Measurements from ENCODE around the gene RABEP1.

The RABEP1 gene

DNA sequence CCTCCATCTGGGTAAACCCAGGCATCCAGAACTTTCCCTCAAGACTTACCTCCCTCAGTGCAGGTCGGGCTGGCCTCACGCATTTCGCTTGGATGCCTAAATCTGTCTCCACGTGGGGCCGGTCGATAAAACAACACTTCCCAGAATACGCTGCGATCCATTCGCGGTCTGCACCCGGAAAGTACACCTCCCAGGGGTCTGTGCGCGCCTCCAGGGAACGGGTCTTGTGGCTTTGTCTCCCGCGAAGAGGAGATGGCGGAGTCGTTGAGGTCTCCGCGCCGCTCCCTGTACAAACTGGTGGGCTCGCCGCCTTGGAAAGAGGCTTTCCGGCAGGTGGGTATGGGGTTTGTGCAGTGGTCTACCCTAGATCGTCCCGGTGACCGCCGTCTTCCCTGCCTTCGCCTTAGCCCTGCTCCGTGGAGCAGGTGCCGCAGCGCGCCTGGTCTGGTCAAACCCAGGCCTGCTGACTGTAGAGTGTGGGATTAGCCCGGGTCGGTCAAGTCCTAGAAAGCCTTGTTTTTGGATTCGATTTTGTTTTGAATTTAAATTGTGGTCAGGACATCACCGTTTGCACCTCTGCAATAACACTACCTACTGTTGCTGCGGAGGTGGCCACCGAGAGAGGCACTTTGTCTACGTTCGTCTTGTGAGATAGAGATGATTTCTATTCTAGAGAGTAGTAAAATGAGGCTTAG lies 138.0 kb downstream of the RABEP1 start, which contains the start of gene RPAIN:
TSS of gene RPAIN (plus strand) at position 224 of the 695 bp plus-strand sequence. CDS start at position 253, 29 bp downstream.
- Histone ChIP-seq H3K79me2 (ENCODE audit: control insufficient read depth, insufficient read depth, low read length) (peaks cover 44% of the 10 kb centered on the region), H2BK120ac (ENCODE audit: low read depth, low read length) (no peak within 1 kb of the TSS), H3K56ac (ENCODE audit: low read length) (peak within 1 kb of the TSS; percentile 99), H3K27me3 (ENCODE audit: insufficient read depth, low read length, poor library complexity) (no peaks in the 10 kb centered on the region), H3K4me3 (ENCODE audit: low read length) (peak within 1 kb of the TSS; percentile 96), H3K27ac (ENCODE audit: low read depth, low read length) (peak within 1 kb of the TSS; percentile 45), H3K4me2 (ENCODE audit: low read length) (peak within 1 kb of the TSS; percentile 97), H3K9ac (ENCODE audit: low read length) (peak within 1 kb of the TSS; percentile 95), H3K4ac (ENCODE audit: low read depth, low read length) (peak within 1 kb of the TSS; percentile 78), H3K79me1 (ENCODE audit: low read length) (peaks cover 6% of the 10 kb centered on the region), H2BK15ac (replicated peaks; ENCODE audit: low read depth) (no peak within 1 kb of the TSS), H3K36me3 (ENCODE audit: control insufficient read depth, insufficient read depth, low read length) (peaks cover 2% of the 10 kb centered on the region), H2AK5ac (ENCODE audit: low read length) (no peak within 1 kb of the TSS), H3K23ac (ENCODE audit: low read length) (peak within 1 kb of the TSS; percentile 91), H4K5ac (ENCODE audit: low read length) (no peak within 1 kb of the TSS), H3K18ac (ENCODE audit: low read length) (no peak within 1 kb of the TSS), H2BK5ac (ENCODE audit: low read length) (peak within 1 kb of the TSS; percentile 69), H4K8ac (ENCODE audit: low read depth, low read length) (no peak within 1 kb of the TSS), H3K4me1 (ENCODE audit: control insufficient read depth, low read depth, low read length) (no peaks in the 10 kb centered on the region)
- DNase-seq, result peak; percentile 95
- no CpG with 5 or more reads among the region's 41 CpGs for WGBS (ENCODE audit: extremely low coverage, insufficient coverage, low lambda C conversion rate)

DNA sequence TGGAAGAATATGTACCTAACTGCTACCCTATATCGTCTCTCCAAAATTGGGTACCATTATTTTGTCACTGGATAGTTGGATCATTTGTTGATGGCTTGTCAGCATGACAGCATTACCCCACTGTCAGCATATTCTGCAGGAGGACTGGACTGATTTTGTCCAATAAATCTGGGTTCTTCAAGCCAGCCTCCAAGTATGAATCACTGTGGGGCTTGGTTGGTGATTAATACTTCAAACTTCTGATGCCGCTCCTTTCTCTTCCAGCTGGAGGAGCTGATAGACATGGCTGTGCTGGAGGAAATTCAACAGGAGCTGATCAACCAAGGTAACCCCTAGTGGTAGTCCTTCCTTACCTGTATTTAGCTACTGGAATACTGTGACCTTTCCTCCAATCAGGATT lies 140.4 kb downstream of the RABEP1 start:
- Histone ChIP-seq H2BK120ac (ENCODE audit: low read depth, low read length) (no peak overlapping the region), H3K27ac (ENCODE audit: low read depth, low read length) (no peak overlapping the region), H3K4me3 (ENCODE audit: low read length) (no peak overlapping the region), H2BK15ac (replicated peaks; ENCODE audit: low read depth) (no peak overlapping the region), H2BK5ac (ENCODE audit: low read length) (no peak overlapping the region), H3K79me2 (ENCODE audit: control insufficient read depth, insufficient read depth, low read length) (peaks cover 31% of the 10 kb centered on the region), H4K8ac (ENCODE audit: low read depth, low read length) (no peak overlapping the region), H3K18ac (ENCODE audit: low read length) (no peak overlapping the region), H3K23ac (ENCODE audit: low read length) (no peak overlapping the region), H3K4ac (ENCODE audit: low read depth, low read length) (no peak overlapping the region), H3K9ac (ENCODE audit: low read length) (no peak overlapping the region), H4K5ac (ENCODE audit: low read length) (no peak overlapping the region), H3K4me1 (ENCODE audit: control insufficient read depth, low read depth, low read length) (no peaks in the 10 kb centered on the region), H3K4me2 (ENCODE audit: low read length) (no peak overlapping the region), H3K36me3 (ENCODE audit: control insufficient read depth, insufficient read depth, low read length) (no peaks in the 10 kb centered on the region), H3K27me3 (ENCODE audit: insufficient read depth, low read length, poor library complexity) (no peaks in the 10 kb centered on the region), H3K56ac (ENCODE audit: low read length) (no peak overlapping the region), H2AK5ac (ENCODE audit: low read length) (no peak overlapping the region), H3K79me1 (ENCODE audit: low read length) (peaks cover 4% of the 10 kb centered on the region)
- WGBS (ENCODE audit: extremely low coverage, insufficient coverage, low lambda C conversion rate), result no CpG with 5 or more reads among the region's 2 CpGs
- DNase-seq, result no peak

DNA sequence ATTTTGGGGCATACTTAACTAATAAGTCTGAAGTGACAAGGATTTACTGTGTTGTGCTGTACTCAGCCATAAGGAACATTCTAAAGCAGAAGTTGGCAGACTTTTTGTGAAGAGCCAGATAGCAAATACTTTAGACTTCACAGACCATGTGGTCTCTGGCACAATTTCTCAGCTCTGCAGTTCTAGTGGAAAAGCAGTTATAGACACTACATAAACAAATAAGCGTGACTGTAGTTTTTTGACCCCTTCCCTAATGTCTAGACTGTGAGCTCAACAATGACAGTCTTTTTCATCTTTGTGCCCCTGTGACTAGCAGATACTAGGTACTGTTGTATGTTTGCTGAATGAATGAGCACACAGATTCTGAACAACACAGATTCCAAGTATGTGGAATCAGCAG lies 142.8 kb downstream of the RABEP1 start:
- no peaks in the 10 kb centered on the region for H3K4me1 ChIP-seq (ENCODE audit: control insufficient read depth, low read depth, low read length)
- H3K18ac ChIP-seq (ENCODE audit: low read length), result no peak overlapping the region
- H2AK5ac ChIP-seq (ENCODE audit: low read length), result no peak overlapping the region
- no peak overlapping the region for H2BK5ac ChIP-seq (ENCODE audit: low read length)
- no peak overlapping the region for H3K4ac ChIP-seq (ENCODE audit: low read depth, low read length)
- H3K79me1 ChIP-seq (ENCODE audit: low read length), result peaks cover 4% of the 10 kb centered on the region
- H3K4me3 ChIP-seq (ENCODE audit: low read length), result no peak overlapping the region
- no peak overlapping the region for H3K27ac ChIP-seq (ENCODE audit: low read depth, low read length)
- no peak overlapping the region for H2BK15ac ChIP-seq (replicated peaks; ENCODE audit: low read depth)
- DNase-seq, result no peak
- no peak overlapping the region for H2BK120ac ChIP-seq (ENCODE audit: low read depth, low read length)
- no peak overlapping the region for H3K23ac ChIP-seq (ENCODE audit: low read length)
- H3K56ac ChIP-seq (ENCODE audit: low read length), result no peak overlapping the region
- no peak overlapping the region for H3K9ac ChIP-seq (ENCODE audit: low read length)
- H4K8ac ChIP-seq (ENCODE audit: low read depth, low read length), result no peak overlapping the region
- H3K27me3 ChIP-seq (ENCODE audit: insufficient read depth, low read length, poor library complexity), result no peaks in the 10 kb centered on the region
- peaks cover 3% of the 10 kb centered on the region for H3K36me3 ChIP-seq (ENCODE audit: control insufficient read depth, insufficient read depth, low read length)
- peaks cover 16% of the 10 kb centered on the region for H3K79me2 ChIP-seq (ENCODE audit: control insufficient read depth, insufficient read depth, low read length)
- WGBS (ENCODE audit: extremely low coverage, insufficient coverage, low lambda C conversion rate), result no CpG with 5 or more reads among the region's 1 CpG
- H3K4me2 ChIP-seq (ENCODE audit: low read length), result no peak overlapping the region
- no peak overlapping the region for H4K5ac ChIP-seq (ENCODE audit: low read length)

DNA sequence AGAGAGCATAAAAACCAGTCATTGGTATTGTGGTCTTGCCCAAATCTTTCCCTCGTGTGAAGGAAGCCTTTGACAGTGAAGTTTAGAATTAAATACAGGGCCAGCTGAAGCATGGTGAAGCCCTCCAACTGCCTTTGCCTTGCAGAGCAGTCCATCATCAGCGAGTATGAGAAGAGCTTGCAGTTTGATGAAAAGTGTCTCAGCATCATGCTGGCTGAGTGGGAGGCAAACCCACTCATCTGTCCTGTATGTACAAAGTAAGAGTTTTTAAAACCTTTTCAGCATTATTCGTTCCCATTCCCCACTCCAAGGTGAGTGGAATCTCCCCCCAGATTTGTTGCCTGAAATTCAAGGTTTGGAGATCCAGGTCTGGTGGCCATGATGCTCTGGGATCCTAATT lies 143.7 kb downstream of the RABEP1 start:
- H3K9ac ChIP-seq (ENCODE audit: low read length), result no peak overlapping the region
- no CpG with 5 or more reads among the region's 3 CpGs for WGBS (ENCODE audit: extremely low coverage, insufficient coverage, low lambda C conversion rate)
- H3K4ac ChIP-seq (ENCODE audit: low read depth, low read length), result no peak overlapping the region
- no peak overlapping the region for H3K27ac ChIP-seq (ENCODE audit: low read depth, low read length)
- H4K5ac ChIP-seq (ENCODE audit: low read length), result no peak overlapping the region
- H3K4me2 ChIP-seq (ENCODE audit: low read length), result no peak overlapping the region
- peaks cover 8% of the 10 kb centered on the region for H3K79me2 ChIP-seq (ENCODE audit: control insufficient read depth, insufficient read depth, low read length)
- DNase-seq, result no peak
- H3K4me1 ChIP-seq (ENCODE audit: control insufficient read depth, low read depth, low read length), result no peaks in the 10 kb centered on the region
- no peak overlapping the region for H3K23ac ChIP-seq (ENCODE audit: low read length)
- no peak overlapping the region for H4K8ac ChIP-seq (ENCODE audit: low read depth, low read length)
- H2AK5ac ChIP-seq (ENCODE audit: low read length), result no peak overlapping the region
- H3K18ac ChIP-seq (ENCODE audit: low read length), result no peak overlapping the region
- no peaks in the 10 kb centered on the region for H3K27me3 ChIP-seq (ENCODE audit: insufficient read depth, low read length, poor library complexity)
- H3K56ac ChIP-seq (ENCODE audit: low read length), result no peak overlapping the region
- H3K4me3 ChIP-seq (ENCODE audit: low read length), result no peak overlapping the region
- H3K36me3 ChIP-seq (ENCODE audit: control insufficient read depth, insufficient read depth, low read length), result peaks cover 3% of the 10 kb centered on the region
- no peak overlapping the region for H2BK120ac ChIP-seq (ENCODE audit: low read depth, low read length)
- H3K79me1 ChIP-seq (ENCODE audit: low read length), result peaks cover 2% of the 10 kb centered on the region
- no peak overlapping the region for H2BK15ac ChIP-seq (replicated peaks; ENCODE audit: low read depth)
- H2BK5ac ChIP-seq (ENCODE audit: low read length), result no peak overlapping the region

DNA sequence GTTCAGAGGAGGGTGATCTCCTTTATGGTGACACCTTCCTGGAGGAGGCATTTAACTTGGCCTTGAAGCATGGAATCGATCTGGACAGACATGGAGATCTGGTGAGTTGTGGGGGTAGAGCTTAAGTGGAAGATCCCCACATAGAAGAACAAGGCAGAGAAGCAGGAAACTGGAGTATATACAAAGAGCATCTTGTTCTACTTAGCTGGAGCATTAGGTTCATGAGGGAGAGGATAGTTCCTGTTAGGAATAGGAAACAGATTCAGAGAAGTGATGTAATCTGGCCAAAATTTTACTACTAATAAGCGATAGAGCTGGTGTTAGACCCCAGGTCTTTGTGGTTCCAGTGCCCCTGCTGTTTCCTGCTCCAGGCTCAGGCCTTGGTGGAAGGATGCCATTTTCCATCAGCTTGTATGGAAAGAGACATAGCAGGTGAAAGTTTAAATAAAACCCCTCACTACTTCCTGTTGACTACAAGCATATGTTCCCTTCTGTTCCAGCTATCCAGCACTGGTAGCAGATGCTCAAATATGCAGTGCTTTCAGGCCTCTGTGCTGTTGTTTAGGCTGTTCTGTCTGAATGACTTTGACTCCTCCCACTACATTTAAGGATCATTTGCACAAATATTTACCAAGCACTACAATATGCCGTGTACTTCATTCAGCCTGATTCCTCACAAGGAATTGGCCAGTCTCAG lies 147.3 kb downstream of the RABEP1 start:
- no peak overlapping the region for H2BK15ac ChIP-seq (replicated peaks; ENCODE audit: low read depth)
- H3K9ac ChIP-seq (ENCODE audit: low read length), result no peak overlapping the region
- no peak for DNase-seq
- H3K56ac ChIP-seq (ENCODE audit: low read length), result no peak overlapping the region
- no peak overlapping the region for H2BK5ac ChIP-seq (ENCODE audit: low read length)
- H3K4me3 ChIP-seq (ENCODE audit: low read length), result no peak overlapping the region
- no peak overlapping the region for H2BK120ac ChIP-seq (ENCODE audit: low read depth, low read length)
- no CpG with 5 or more reads among the region's 3 CpGs for WGBS (ENCODE audit: extremely low coverage, insufficient coverage, low lambda C conversion rate)
- H3K79me2 ChIP-seq (ENCODE audit: control insufficient read depth, insufficient read depth, low read length), result no peaks in the 10 kb centered on the region
- H3K4me2 ChIP-seq (ENCODE audit: low read length), result no peak overlapping the region
- no peaks in the 10 kb centered on the region for H3K79me1 ChIP-seq (ENCODE audit: low read length)
- H3K36me3 ChIP-seq (ENCODE audit: control insufficient read depth, insufficient read depth, low read length), result peaks cover 16% of the 10 kb centered on the region
- H4K5ac ChIP-seq (ENCODE audit: low read length), result no peak overlapping the region
- H3K27ac ChIP-seq (ENCODE audit: low read depth, low read length), result no peak overlapping the region
- H4K8ac ChIP-seq (ENCODE audit: low read depth, low read length), result no peak overlapping the region
- no peak overlapping the region for H3K23ac ChIP-seq (ENCODE audit: low read length)
- no peaks in the 10 kb centered on the region for H3K27me3 ChIP-seq (ENCODE audit: insufficient read depth, low read length, poor library complexity)
- no peak overlapping the region for H3K4ac ChIP-seq (ENCODE audit: low read depth, low read length)
- no peak overlapping the region for H2AK5ac ChIP-seq (ENCODE audit: low read length)
- H3K18ac ChIP-seq (ENCODE audit: low read length), result no peak overlapping the region
- no peaks in the 10 kb centered on the region for H3K4me1 ChIP-seq (ENCODE audit: control insufficient read depth, low read depth, low read length)
